Neural cell (in vitro differentiated cells): ENCODE data around the gene SNRNP70.

ENCODE experiments used
- EP300 ChIP-seq: fragments of 450-650 bp; conservative IDR thresholded peaks from 2 replicates; pipeline ENCODE4 v1.6.1; 2014; ENCODE audit warnings: antibody characterized with exemption, mild to moderate bottlenecking, moderate library complexity; ENCODE audit not compliant: poor library complexity, severe bottlenecking
- EZH2 ChIP-seq: fragments of 200-600, 300-800 bp; shearing (Covaris generic), sonication (generic); IDR thresholded peaks from 2 replicates; pipeline ENCODE4 v1.6.1; 2014; ENCODE audit warnings: antibody characterized with exemption, low read length, borderline replicate concordance, mild to moderate bottlenecking; ENCODE audit not compliant: insufficient read depth, poor library complexity, severe bottlenecking
- MXI1 ChIP-seq: fragments of 450-650 bp; conservative IDR thresholded peaks from 2 replicates; pipeline ENCODE4 v1.6.1; 2014; ENCODE audit warnings: antibody characterized with exemption, mild to moderate bottlenecking; ENCODE audit not compliant: poor library complexity, severe bottlenecking
- POLR2AphosphoS5 ChIP-seq: IDR thresholded peaks from 2 replicates; pipeline ENCODE4 v1.6.1; 2012
- RAD21 ChIP-seq: fragments of 450-650 bp; conservative IDR thresholded peaks from 2 replicates; pipeline ENCODE4 v1.6.1; 2014; ENCODE audit warnings: antibody characterized with exemption, mild to moderate bottlenecking, moderate library complexity
- SMC3 ChIP-seq: fragments of 450-650 bp; conservative IDR thresholded peaks from 2 replicates; pipeline ENCODE4 v1.6.1; 2014; ENCODE audit warnings: antibody characterized with exemption, mild to moderate bottlenecking, moderate library complexity; ENCODE audit not compliant: poor library complexity
- TAF1 ChIP-seq: IDR thresholded peaks from 2 replicates; pipeline ENCODE4 v1.6.1; 2012; ENCODE audit warnings: low read depth
- TF ChIP-seq, protein P1 (sequence below): fragments of 450-650 bp; IDR thresholded peaks from 2 replicates; pipeline ENCODE4 v1.5.1; 2014; ENCODE audit warnings: antibody characterized with exemption, mild to moderate bottlenecking, moderate library complexity; ENCODE audit not compliant: poor library complexity, severe bottlenecking
- TF ChIP-seq, protein P2 (sequence below): IDR thresholded peaks from 2 replicates; pipeline ENCODE4 v1.6.1; 2012; ENCODE audit warnings: borderline replicate concordance

DNA sequence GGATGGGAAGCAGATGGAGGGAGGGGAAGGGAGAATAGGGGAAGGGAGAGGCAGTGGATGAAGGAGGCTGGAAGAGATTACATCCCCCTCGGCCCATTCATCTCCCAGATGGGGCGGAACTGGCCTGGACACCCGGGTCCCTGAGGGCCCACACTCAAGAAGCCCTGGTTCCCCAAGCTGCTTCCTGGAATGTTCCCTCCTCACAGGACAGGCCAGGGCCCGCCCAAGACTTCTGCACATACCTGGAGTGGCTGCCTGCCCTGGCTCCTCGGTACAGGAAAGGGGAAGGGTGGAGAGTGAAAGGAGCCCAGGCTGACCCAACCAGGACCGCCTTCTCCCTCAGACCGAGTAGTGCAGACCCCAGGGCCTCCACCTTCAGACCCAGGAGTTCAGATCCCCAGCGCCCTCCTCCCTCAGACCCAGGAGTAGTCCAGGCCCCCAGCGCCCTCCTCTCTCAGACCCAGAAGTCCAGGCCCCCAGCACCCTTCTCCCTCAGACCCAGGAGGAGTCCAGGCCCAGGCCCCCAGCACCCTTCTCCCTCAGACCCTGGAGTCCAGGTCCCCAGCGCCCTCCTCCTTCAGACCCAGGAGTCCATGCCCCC, 21.1 kb upstream of the SNRNP70 start:
- TF ChIP-seq SMC3 (no peak), MXI1 (no peak), RAD21 (no peak), TAF1 (no peak), POLR2AphosphoS5 (no peak), EZH2 (no peak), EP300 (no peak)
- TF ChIP-seq, protein P1, sequence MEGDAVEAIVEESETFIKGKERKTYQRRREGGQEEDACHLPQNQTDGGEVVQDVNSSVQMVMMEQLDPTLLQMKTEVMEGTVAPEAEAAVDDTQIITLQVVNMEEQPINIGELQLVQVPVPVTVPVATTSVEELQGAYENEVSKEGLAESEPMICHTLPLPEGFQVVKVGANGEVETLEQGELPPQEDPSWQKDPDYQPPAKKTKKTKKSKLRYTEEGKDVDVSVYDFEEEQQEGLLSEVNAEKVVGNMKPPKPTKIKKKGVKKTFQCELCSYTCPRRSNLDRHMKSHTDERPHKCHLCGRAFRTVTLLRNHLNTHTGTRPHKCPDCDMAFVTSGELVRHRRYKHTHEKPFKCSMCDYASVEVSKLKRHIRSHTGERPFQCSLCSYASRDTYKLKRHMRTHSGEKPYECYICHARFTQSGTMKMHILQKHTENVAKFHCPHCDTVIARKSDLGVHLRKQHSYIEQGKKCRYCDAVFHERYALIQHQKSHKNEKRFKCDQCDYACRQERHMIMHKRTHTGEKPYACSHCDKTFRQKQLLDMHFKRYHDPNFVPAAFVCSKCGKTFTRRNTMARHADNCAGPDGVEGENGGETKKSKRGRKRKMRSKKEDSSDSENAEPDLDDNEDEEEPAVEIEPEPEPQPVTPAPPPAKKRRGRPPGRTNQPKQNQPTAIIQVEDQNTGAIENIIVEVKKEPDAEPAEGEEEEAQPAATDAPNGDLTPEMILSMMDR = no peak
- TF ChIP-seq, protein P2, sequence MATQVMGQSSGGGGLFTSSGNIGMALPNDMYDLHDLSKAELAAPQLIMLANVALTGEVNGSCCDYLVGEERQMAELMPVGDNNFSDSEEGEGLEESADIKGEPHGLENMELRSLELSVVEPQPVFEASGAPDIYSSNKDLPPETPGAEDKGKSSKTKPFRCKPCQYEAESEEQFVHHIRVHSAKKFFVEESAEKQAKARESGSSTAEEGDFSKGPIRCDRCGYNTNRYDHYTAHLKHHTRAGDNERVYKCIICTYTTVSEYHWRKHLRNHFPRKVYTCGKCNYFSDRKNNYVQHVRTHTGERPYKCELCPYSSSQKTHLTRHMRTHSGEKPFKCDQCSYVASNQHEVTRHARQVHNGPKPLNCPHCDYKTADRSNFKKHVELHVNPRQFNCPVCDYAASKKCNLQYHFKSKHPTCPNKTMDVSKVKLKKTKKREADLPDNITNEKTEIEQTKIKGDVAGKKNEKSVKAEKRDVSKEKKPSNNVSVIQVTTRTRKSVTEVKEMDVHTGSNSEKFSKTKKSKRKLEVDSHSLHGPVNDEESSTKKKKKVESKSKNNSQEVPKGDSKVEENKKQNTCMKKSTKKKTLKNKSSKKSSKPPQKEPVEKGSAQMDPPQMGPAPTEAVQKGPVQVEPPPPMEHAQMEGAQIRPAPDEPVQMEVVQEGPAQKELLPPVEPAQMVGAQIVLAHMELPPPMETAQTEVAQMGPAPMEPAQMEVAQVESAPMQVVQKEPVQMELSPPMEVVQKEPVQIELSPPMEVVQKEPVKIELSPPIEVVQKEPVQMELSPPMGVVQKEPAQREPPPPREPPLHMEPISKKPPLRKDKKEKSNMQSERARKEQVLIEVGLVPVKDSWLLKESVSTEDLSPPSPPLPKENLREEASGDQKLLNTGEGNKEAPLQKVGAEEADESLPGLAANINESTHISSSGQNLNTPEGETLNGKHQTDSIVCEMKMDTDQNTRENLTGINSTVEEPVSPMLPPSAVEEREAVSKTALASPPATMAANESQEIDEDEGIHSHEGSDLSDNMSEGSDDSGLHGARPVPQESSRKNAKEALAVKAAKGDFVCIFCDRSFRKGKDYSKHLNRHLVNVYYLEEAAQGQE = no peak
